ENCODE results near the gene ADAM17.

Gene ADAM17

DNA sequence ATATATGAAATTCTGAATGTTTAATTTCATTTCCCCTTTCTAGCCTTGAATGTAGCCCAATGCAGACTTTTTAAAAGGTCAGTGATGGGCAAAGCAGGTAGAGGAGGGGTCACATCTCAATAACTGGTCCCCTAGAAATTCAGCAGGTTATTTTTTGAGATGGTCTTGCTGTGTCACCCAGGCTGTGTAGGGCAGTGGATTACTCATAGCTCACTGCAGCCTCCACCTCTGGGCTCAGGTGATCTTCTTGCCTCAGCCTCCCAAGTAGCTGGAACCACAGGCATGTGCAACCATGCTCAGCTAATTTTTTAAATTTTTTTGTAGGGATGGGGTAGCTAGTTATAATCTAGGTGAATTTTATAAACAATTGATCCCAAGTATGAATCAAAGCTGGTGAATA, 72.5 kb downstream of the ADAM17 start:
- TF ChIP-seq, protein P1, sequence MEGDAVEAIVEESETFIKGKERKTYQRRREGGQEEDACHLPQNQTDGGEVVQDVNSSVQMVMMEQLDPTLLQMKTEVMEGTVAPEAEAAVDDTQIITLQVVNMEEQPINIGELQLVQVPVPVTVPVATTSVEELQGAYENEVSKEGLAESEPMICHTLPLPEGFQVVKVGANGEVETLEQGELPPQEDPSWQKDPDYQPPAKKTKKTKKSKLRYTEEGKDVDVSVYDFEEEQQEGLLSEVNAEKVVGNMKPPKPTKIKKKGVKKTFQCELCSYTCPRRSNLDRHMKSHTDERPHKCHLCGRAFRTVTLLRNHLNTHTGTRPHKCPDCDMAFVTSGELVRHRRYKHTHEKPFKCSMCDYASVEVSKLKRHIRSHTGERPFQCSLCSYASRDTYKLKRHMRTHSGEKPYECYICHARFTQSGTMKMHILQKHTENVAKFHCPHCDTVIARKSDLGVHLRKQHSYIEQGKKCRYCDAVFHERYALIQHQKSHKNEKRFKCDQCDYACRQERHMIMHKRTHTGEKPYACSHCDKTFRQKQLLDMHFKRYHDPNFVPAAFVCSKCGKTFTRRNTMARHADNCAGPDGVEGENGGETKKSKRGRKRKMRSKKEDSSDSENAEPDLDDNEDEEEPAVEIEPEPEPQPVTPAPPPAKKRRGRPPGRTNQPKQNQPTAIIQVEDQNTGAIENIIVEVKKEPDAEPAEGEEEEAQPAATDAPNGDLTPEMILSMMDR (IDR thresholded peaks at IDR 0.05; ENCODE audit: low read depth, low read length, missing control alignments), result no peak
- no peak for DNase-seq (ENCODE audit: low read depth)
- H3K4me3 ChIP-seq (ENCODE audit: low read depth, low read length), result no peak overlapping the region

DNA sequence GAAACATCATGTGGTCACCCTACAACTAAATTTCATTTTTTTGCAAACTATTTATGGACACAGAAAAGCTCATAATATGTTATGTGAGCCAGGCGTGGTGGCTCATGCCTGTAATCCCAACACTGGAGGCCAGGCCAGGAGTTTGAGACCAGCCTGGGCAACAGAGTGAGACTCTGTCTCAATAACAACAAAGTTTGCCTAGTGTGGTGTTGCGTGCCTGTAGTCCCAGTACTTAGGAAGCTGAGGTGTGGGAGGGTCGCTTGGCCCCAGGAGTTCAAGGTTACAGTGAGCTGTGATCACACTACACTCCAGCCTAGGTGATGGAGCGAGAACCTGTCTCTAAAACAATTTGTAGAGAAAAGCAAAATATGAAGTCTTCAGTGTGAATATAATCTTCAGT, 75.5 kb downstream of the ADAM17 start:
- H3K4me3 ChIP-seq (ENCODE audit: low read depth, low read length), result no peak overlapping the region
- DNase-seq (ENCODE audit: low read depth), result no peak
- TF ChIP-seq, protein P1 (IDR thresholded peaks at IDR 0.05; ENCODE audit: low read depth, low read length, missing control alignments), result no peak

DNA sequence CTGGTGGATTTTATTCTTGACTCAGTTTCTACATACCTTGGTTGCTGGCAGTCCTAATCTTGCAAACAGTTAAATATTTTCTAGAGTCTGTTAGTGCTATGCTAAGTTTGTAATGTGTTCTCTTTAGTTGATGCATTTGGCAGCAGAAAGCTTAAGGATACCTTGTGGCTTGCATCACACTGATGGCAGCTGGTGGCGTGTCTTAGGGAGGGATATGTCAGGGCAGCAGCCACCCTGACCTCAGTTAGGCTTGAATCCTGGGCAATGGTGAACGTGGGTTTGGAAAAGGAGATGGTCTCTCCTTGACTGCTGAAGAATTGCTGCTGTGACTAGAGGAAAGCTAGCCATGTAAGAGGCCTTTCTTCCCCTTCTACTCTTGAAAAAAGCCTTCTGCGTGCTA, 77.1 kb downstream of the ADAM17 start:
- DNase-seq (ENCODE audit: low read depth), result no peak
- no peak overlapping the region for H3K4me3 ChIP-seq (ENCODE audit: low read depth, low read length)
- TF ChIP-seq, protein P1 (IDR thresholded peaks at IDR 0.05; ENCODE audit: low read depth, low read length, missing control alignments), result no peak

DNA sequence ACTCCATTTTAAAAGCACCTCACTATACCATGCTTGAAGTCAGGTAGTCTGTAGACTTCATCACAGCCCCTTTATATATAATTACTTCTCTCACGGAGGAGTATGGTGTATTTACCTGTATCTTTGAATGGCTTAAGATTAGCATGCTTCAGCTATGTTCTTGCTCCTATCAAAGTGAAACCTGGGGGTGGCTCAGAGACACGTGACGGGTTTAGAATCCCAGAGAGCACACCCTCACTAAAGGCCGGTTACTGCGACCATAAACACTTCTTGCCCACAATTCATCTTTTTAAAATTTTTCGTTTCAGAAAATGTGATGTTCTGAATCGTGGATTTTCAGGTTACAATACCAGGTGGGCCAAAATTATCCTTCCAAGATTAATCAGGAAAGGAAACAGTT, 77.7 kb downstream of the ADAM17 start:
- TF ChIP-seq, protein P1 (IDR thresholded peaks at IDR 0.05; ENCODE audit: low read depth, low read length, missing control alignments), result no peak
- H3K4me3 ChIP-seq (ENCODE audit: low read depth, low read length), result no peak overlapping the region
- no peak for DNase-seq (ENCODE audit: low read depth)

DNA sequence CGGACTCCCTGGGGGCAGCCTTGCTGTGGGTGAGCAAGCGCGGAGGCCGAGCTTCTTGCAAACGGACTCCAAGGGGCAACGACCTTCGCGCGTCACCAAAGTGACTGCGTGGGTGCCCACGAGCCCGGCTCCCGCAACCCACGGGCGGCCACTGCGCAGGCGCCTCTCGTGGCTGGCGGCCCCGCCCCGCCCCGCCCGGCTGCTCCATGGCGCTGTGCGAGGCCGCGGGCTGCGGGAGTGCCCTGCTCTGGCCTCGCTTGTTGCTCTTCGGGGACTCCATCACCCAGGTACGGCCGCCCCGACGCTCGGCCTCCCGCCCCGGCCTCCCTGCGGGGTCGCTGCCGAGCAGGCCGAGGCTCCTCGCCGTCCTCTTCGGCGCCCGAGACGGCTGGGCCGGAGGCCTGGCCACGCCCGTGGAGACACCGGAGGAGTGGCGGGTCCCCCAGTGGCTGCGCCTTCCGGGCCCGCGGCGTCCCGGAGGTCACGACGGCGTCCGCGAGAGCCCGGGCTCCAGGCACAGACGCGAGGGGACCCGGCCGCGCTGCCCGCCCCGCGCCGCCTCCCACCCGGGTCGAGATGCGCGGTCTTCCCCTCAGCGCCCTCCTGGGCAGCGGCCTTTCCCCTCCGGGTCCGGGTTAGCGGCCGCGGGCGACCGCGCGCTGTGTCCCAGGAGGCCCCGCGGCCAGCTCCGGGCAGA, 81.1 kb downstream of the ADAM17 start, which contains the start of gene IAH1:
Gene IAH1 (plus strand): TSS at position 191 of the 697 bp plus-strand sequence. CDS start 16 bp downstream, at position 207.
- no peak for DNase-seq (ENCODE audit: low read depth)
- TF ChIP-seq, protein P1 (IDR thresholded peaks at IDR 0.05; ENCODE audit: low read depth, low read length, missing control alignments), result no peak
- H3K4me3 ChIP-seq (ENCODE audit: low read depth, low read length), result peak within 1 kb of the TSS; percentile 94

DNA sequence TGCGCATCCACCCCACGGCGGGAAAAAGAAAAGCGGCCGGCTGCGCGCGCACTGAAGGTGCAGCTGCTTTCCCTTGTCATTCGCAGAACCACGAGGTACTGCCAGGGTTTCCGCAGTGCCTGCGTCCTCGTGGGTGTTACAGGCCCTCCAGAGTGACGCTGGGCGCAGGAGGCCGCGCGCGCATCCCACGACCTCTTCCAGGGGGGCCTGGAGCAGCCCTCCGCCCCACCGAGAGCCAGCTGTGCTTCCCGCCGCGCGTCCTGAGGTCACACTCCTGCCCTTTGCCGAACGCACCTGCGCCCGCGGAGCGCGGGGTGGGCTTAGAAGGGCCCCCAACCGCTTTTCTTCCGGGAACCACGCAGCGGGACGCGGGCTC, 81.7 kb downstream of the ADAM17 start:
- no peak for DNase-seq (ENCODE audit: low read depth)
- TF ChIP-seq, protein P1 (IDR thresholded peaks at IDR 0.05; ENCODE audit: low read depth, low read length, missing control alignments), result no peak
- peak overlapping the region; percentile 94 for H3K4me3 ChIP-seq (ENCODE audit: low read depth, low read length)
